ENCODE results near the gene RRAGB.
"Not testable (repeated sequence)": the region's sequence is repeated elsewhere in the genome, so short reads cannot be mapped to it uniquely, and the experiment has no call there.

RRAGB gene

DNA sequence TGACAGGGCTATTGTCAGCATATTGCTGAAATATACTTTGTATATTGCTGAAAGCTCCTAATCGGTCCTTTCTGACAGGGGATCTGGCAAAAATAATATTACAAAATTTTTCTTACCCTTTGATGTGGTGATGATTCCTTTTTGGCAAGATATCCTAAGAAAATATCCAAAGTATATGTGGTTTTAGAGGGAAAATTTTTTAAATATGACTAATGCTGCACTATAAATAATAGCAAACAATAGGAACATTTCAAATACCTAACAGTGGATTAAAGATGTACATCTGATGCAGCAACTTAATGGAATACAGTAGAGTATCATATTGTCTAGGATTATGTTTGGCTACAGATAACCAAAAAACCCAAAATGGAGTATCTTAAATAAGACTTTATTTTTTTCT lies 49.6 kb downstream of the RRAGB start:
- no peak for DNase-seq (ENCODE audit: low spot score)

GRCh38 chrX:55774419-55774818 lies 56.9 kb downstream of the RRAGB start:
- DNase-seq (ENCODE audit: low spot score): not testable (repeated sequence)

- DNase-seq (ENCODE audit: low spot score): no peak
These were observed 60.0 kb downstream of the RRAGB start for GRCh38 chrX:55777596-55777995.

GRCh38 chrX:55778322-55778721 lies 60.8 kb downstream of the RRAGB start:
- no peak for DNase-seq (ENCODE audit: low spot score)

- peak; percentile 56 for DNase-seq (ENCODE audit: low spot score)
These were observed 66.2 kb downstream of the RRAGB start for GRCh38 chrX:55783723-55784122.

DNA sequence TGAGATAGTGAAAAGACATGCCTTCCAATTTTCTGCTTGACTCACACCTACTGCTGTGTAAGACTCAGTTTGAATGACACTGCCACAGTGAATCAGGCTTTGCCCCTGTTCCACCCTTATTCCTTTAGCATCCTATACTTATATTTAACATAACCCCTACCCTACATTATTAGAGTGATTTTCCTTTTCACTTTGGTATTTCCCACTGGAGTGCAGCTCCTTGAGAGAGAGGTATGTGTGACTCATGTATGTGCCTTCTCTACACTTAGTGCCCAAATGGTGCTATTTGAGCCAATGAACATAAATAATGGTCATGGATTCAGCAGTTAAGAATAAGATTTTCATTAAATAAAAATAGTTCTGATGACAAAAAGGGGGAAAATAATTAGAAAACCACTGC lies 69.5 kb downstream of the RRAGB start:
- DNase-seq (ENCODE audit: low spot score): no peak

- no peak for DNase-seq (ENCODE audit: low spot score)
These were observed 70.2 kb downstream of the RRAGB start for GRCh38 chrX:55787727-55788126.

GRCh38 chrX:55794405-55794804 lies 76.9 kb downstream of the RRAGB start:
- no peak for DNase-seq (ENCODE audit: low spot score)

DNA sequence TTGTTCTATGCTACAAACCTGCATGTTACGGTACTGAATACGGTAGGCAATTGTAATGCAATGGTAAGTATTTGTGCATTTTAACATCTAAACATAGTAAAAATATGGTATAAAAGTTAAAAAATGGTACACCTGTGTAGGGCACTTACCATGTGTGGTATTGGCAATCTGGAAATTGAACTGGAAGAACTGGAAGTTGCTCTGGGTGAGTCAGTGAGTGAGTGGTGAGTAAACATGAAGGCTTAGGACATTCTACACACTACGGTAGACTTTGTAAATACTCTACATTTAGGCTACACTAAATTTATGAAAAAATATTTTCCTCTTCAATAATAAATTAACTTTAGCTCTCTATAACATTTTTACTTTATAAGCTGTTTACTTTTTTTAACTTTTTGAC lies 78.9 kb downstream of the RRAGB start:
- DNase-seq (ENCODE audit: low spot score): no peak

DNA sequence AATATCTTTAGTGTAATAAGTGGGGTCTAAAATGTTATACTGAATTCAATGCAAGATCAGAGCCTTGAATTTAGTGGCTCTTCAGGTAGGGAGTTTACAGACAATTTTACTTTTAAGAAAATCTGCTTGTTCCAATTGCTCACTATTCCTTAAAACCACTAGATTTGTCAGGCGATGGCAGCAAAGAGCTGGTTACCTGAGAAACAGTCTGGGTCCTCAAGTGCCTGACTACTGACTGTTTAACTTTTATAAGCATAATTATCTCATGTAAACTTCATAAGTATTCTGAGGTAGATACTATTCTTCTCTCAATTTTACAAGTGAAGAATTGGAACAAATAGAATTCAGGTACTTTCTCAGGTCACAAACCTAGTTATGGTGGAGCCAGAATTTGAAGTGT lies 84.3 kb downstream of the RRAGB start:
- no peak for DNase-seq (ENCODE audit: low spot score)
